Left ventricle myocardium inferior (tissue), 1 donor: Measurements from ENCODE around the gene OR1E1. TPM values are rescaled to one million over a fixed set of nuclear protein-coding genes. Genes with fewer than 3 reads are reported as not detected.
"Not testable (repeated sequence)": the region's sequence is repeated elsewhere in the genome, so short reads cannot be mapped to it uniquely, and the experiment has no call there.

Source experiments
- DNase-seq: peaks from one replicate; pipeline ENCODE4 v3.0.0-alpha.2; 2020
- H3K27ac ChIP-seq: fragments of 200-600 bp; replicated peaks from 2 replicates; pipeline ENCODE4 v1.8.0; 2021
- H3K27me3 ChIP-seq: fragments of 200-600 bp; 2 replicates; pipeline ENCODE4 v1.8.0; 2021; ENCODE audit warnings: low read depth
- H3K36me3 ChIP-seq: fragments of 200-600 bp; 2 replicates; pipeline ENCODE4 v1.8.0; 2021
- H3K4me1 ChIP-seq: fragments of 200-600 bp; 2 replicates; pipeline ENCODE4 v1.8.0; 2021
- H3K4me3 ChIP-seq: fragments of 200-600 bp; 2 replicates; pipeline ENCODE4 v1.8.0; 2021; ENCODE audit warnings: mild to moderate bottlenecking, moderate library complexity
- H3K9me3 ChIP-seq: fragments of 200-600 bp; replicated peaks from 2 replicates; pipeline ENCODE4 v1.8.0; 2021
- intact Hi-C: fragments of 100-400 bp; cut with micrococcal nuclease; formaldehyde crosslinking; loops from one replicate; pipeline ENCODE4 v1.11.0; 2022
- total RNA-seq: library from RNA; stranded (reverse); fragmentation: NEBNext Ultra II Directional; extraction: Animal tissue kit (Norgen Biotek cat#: 25700); gene quantifications from one replicate; pipeline ENCODE4 v1.2.1, GENCODE V29; 2021
- TF ChIP-seq, protein P1 (sequence below): fragments of 200-600 bp; IDR thresholded peaks from 2 replicates; pipeline ENCODE4 v1.8.0; 2021; ENCODE audit warnings: antibody characterized with exemption, mild to moderate bottlenecking, borderline replicate concordance
- donor health status: DM: no; HTN: yes; CAD: no; lungs with severe emphysema.

Gene OR1E1
- total RNA-seq, 1 donor from 2014 or later: not detected

DNA sequence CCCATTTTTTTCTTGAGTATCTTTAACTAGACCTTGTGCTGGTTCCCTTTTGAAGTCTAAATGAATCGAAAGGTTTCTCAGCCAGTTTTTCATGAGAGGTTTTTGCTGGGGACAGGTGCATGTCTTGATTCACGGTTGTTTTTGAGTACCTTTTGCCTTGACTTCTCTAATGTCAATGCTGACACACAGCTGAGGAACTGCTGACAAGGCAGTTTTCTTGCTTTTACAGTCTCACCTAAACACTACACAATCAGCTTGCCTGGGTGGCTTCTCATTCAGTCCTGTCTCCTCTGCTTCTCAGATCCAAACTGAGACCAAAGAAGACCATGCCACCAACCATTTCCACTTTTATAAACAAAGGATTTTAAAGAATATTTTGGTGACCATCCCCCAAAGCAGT lies 20.0 kb upstream of the OR1E1 start:
- no peak overlapping the region for H3K27ac ChIP-seq
- H3K27me3 ChIP-seq: no peaks in the 10 kb centered on the region
- TF ChIP-seq, protein P1, sequence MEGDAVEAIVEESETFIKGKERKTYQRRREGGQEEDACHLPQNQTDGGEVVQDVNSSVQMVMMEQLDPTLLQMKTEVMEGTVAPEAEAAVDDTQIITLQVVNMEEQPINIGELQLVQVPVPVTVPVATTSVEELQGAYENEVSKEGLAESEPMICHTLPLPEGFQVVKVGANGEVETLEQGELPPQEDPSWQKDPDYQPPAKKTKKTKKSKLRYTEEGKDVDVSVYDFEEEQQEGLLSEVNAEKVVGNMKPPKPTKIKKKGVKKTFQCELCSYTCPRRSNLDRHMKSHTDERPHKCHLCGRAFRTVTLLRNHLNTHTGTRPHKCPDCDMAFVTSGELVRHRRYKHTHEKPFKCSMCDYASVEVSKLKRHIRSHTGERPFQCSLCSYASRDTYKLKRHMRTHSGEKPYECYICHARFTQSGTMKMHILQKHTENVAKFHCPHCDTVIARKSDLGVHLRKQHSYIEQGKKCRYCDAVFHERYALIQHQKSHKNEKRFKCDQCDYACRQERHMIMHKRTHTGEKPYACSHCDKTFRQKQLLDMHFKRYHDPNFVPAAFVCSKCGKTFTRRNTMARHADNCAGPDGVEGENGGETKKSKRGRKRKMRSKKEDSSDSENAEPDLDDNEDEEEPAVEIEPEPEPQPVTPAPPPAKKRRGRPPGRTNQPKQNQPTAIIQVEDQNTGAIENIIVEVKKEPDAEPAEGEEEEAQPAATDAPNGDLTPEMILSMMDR: no peak
- peaks cover 12% of the 10 kb centered on the region for H3K9me3 ChIP-seq
- no peaks in the 10 kb centered on the region for H3K4me1 ChIP-seq
- DNase-seq: no peak
- intact Hi-C loops: no loop called here
- H3K36me3 ChIP-seq: no peaks in the 10 kb centered on the region
- H3K4me3 ChIP-seq: no peak overlapping the region

DNA sequence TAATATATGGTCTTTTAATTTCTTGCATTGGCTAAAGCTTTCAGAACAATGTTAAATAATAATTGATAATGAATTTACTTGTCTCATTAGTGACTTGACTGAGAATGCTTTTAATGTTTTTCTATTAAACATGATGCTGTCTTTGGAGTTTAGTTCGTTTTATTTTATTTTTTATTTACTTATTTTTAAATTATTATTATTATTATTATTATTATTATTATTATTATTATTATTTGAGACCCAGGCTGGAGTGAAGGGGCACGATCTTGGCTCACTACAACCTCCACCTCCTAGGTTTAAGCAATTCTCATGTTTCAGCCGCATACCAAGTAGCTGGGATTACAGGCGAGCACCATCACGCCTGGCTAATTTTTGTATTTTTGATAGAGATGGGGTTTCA lies 17.4 kb upstream of the OR1E1 start:
- Histone ChIP-seq H3K9me3 (peaks cover 12% of the 10 kb centered on the region), H3K27me3 (no peaks in the 10 kb centered on the region), H3K36me3 (no peaks in the 10 kb centered on the region), H3K4me3 (no peak overlapping the region), H3K27ac (no peak overlapping the region), H3K4me1 (no peaks in the 10 kb centered on the region)
- intact Hi-C loops: no loop called here
- TF ChIP-seq, protein P1: no peak
- no peak for DNase-seq

DNA sequence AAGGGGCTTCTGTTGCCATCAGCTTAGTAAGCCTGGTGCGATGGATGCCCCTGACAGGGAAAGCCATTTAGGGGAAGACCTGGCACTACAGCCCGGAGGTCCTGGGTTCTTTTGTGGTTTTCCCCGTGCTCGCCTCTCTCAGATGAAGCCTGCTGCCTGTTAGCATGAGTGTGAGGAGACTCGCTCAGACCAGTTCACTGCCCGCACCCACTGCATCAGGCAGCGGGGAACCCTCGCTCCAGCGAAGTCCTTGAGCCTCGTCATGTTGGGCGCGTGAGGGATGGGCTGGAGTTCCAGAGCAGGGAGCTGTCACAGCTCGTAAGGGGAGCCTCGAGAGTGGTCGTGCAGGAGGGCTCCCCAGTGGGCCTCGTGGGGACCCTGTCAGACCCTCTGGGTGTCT lies 14.0 kb upstream of the OR1E1 start:
- DNase-seq, H3K36me3 ChIP-seq, H3K4me3 ChIP-seq, H3K27me3 ChIP-seq, H3K4me1 ChIP-seq, H3K27ac ChIP-seq, intact Hi-C loops: not testable (repeated sequence)
- H3K9me3 ChIP-seq: peaks cover 20% of the 10 kb centered on the region

DNA sequence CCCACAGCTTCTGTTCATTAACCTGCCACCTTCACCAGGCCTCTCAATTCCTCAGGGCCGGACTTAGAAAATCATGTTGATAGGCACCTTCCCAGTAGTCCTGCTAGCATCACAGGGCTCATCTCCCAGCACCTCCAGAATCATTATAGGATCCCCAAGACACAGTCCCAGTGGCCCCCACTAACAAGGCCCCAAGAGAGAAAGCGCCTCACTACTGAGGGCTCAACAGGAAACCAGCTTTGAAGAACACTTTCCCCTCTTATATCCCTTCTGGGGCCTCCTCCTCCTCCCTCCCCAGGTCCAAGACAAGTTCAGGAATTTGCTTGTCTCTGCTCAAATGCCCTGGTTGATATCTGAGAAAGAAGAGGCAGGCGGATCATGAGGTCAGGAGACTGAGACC lies 12.9 kb upstream of the OR1E1 start, which contains the start of gene OR3A3:
Gene OR3A3, plus strand, starts transcription at position 301 of the 400 bp plus-strand sequence.
- peaks cover 32% of the 10 kb centered on the region for H3K9me3 ChIP-seq
- no peaks in the 10 kb centered on the region for H3K36me3 ChIP-seq
- intact Hi-C loops: no loop called here
- DNase-seq: no peak
- TF ChIP-seq, protein P1: no peak
- H3K4me3 ChIP-seq: no peak within 1 kb of the TSS
- H3K27me3 ChIP-seq: no peaks in the 10 kb centered on the region
- no peaks in the 10 kb centered on the region for H3K4me1 ChIP-seq
- H3K27ac ChIP-seq: no peak within 1 kb of the TSS

DNA sequence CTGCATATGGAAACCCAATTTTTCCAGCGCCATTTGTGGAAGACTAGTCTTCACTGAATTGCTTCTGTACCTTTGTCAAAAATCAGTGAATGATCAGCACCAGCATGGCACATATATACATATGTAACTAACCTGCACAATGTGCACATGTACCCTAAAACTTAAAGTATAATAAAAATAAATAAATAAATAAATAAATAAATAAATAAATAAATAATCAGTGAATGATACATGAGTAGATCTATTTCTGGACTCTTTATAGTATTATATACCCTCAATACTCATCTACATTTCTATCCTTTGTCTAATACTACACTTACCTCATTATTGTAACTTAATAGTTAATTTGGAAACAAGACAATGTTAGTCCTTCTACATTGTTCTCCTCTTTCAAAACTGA lies 5.6 kb upstream of the OR1E1 start:
- H3K4me1 ChIP-seq, H3K27me3 ChIP-seq, intact Hi-C loops, H3K36me3 ChIP-seq, H3K27ac ChIP-seq, DNase-seq, H3K4me3 ChIP-seq: not testable (repeated sequence)
- H3K9me3 ChIP-seq: peaks cover 36% of the 10 kb centered on the region

DNA sequence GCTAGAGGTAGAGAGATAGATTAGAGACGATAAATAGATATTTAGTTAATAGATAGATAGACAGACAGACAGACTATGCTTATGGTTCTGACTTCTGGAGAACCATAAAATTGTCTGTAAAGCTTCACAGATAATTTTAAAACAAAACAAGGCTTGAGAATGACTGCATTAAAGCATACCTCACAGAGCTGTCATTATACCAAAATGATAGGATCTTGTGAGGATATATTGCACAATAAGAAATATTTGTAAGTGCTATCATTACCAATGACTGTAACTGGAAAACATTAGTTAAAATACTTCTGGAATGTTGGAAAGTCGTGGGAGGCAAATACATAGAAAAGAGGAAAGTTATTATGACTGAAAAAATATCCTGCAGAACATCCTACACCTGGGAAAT lies 3.6 kb upstream of the OR1E1 start:
- no peak for DNase-seq

More for the DNA sequence above, 3.6 kb upstream of the OR1E1 start:
- peaks cover 16% of the 10 kb centered on the region for H3K27me3 ChIP-seq
- H3K36me3 ChIP-seq: no peaks in the 10 kb centered on the region
- no peak overlapping the region for H3K27ac ChIP-seq
- H3K4me3 ChIP-seq: no peak overlapping the region
- H3K4me1 ChIP-seq: no peaks in the 10 kb centered on the region
- peaks cover 16% of the 10 kb centered on the region for H3K9me3 ChIP-seq
- intact Hi-C loops: no loop called here
- TF ChIP-seq, protein P1: no peak
